ENCODE results near the gene S1PR3. TPM values are rescaled to one million over a fixed set of nuclear protein-coding genes. Genes with fewer than 3 reads are reported as not detected.

The S1PR3 gene
- total RNA-seq, 2 experiments from 2014 or later, result 0.47 TPM; not detected in 1

DNA sequence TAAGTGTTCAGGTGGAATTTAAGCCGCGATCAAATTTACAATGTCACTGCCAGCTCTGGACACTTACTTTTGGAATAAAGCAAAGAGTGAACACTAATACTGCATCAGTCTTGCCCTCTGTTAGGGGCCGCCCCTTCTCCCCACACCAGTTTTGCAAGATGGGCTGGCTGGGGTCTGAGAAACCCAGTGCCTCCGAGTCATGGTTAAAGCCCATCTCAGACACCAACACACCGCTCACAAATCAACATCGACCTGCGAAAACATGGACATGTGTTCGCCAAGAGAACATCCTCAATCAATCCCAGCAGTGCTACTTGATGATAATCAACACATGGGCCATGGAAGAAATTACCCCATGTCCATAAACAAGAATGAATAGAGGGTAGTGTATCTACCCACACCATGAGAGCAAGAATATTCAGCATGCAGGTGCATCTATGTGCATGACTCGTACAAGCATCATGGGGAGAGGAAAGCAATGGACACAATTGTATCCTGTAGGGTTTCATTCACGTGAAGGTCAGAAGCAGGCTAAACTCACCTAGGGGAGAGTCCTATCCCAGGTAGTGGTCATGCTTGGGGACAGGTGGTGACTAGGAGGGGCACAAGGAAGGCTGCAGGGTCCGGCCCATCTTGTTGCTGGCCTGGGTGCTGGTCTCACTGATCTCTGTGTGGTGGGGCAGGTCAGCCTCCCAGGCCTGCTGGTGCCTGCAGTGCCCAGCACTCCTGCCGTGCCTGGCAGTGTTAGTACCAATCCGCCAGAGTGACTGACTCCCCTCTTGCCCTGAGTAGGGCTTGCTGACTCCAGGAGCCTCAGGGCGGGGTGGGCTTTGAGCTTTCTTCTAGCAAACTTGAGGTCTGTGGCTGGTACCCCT is 5.0 kb downstream of the S1PR3 start:
- Histone ChIP-seq H3K36me3 (ENCODE audit: insufficient read depth, low read length) (no peaks in the 10 kb centered on the region), H3K9me3 (ENCODE audit: low read length) (no peaks in the 10 kb centered on the region), H3K27ac (ENCODE audit: low read depth, low read length, poor library complexity, severe bottlenecking) (no peak overlapping the region), H2AFZ (ENCODE audit: low read length) (no peak overlapping the region), H3K4me3 (ENCODE audit: low read depth, low read length, poor library complexity, severe bottlenecking) (no peak overlapping the region), H3K4me1 (ENCODE audit: insufficient read depth, low read length, poor library complexity, severe bottlenecking) (no peaks in the 10 kb centered on the region), H3K4me2 (ENCODE audit: low read length) (no peak overlapping the region), H3K9me2 (ENCODE audit: insufficient read depth, low read length) (no peaks in the 10 kb centered on the region), H4K20me1 (ENCODE audit: insufficient read depth, low read length) (no peaks in the 10 kb centered on the region), H3K79me2 (ENCODE audit: insufficient read depth, low read depth, low read length) (no peaks in the 10 kb centered on the region)
- BruUV-seq (replicated peaks), result no TSS peak
- DNase-seq (ENCODE audit: low spot score), result no peak
- ChIA-PET POLR2A (no interaction called here), CTCF (ENCODE audit: unreplicated experiment) (no interaction called here)
- no peak for TF ChIP-seq EZH2phosphoT487 (IDR thresholded peaks at IDR 0.05; ENCODE audit: borderline replicate concordance, low read depth, low read length)
- TF ChIP-seq, protein P1, sequence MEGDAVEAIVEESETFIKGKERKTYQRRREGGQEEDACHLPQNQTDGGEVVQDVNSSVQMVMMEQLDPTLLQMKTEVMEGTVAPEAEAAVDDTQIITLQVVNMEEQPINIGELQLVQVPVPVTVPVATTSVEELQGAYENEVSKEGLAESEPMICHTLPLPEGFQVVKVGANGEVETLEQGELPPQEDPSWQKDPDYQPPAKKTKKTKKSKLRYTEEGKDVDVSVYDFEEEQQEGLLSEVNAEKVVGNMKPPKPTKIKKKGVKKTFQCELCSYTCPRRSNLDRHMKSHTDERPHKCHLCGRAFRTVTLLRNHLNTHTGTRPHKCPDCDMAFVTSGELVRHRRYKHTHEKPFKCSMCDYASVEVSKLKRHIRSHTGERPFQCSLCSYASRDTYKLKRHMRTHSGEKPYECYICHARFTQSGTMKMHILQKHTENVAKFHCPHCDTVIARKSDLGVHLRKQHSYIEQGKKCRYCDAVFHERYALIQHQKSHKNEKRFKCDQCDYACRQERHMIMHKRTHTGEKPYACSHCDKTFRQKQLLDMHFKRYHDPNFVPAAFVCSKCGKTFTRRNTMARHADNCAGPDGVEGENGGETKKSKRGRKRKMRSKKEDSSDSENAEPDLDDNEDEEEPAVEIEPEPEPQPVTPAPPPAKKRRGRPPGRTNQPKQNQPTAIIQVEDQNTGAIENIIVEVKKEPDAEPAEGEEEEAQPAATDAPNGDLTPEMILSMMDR (conservative IDR thresholded peaks at IDR 0.05; ENCODE audit: low read length), result no peak
- intact Hi-C loops (cut with micrococcal nuclease; ENCODE audit: unreplicated experiment), result no loop called here

GRCh38 chr9:88996921-88997235 is 5.6 kb downstream of the S1PR3 start:
- ChIA-PET CTCF (ENCODE audit: unreplicated experiment) (no interaction called here), POLR2A (no interaction called here)
- H3K4me2 ChIP-seq (ENCODE audit: low read length), result no peak overlapping the region
- DNase-seq (ENCODE audit: low spot score), result no peak
- no peaks in the 10 kb centered on the region for H3K36me3 ChIP-seq (ENCODE audit: insufficient read depth, low read length)
- H3K27ac ChIP-seq (ENCODE audit: low read depth, low read length, poor library complexity, severe bottlenecking), result no peak overlapping the region
- no peaks in the 10 kb centered on the region for H4K20me1 ChIP-seq (ENCODE audit: insufficient read depth, low read length)
- BruUV-seq (replicated peaks), result no TSS peak
- no peak overlapping the region for H3K4me3 ChIP-seq (ENCODE audit: low read depth, low read length, poor library complexity, severe bottlenecking)
- H3K79me2 ChIP-seq (ENCODE audit: insufficient read depth, low read depth, low read length), result no peaks in the 10 kb centered on the region
- H3K4me1 ChIP-seq (ENCODE audit: insufficient read depth, low read length, poor library complexity, severe bottlenecking), result no peaks in the 10 kb centered on the region
- no peak overlapping the region for H2AFZ ChIP-seq (ENCODE audit: low read length)
- no peaks in the 10 kb centered on the region for H3K9me3 ChIP-seq (ENCODE audit: low read length)
- TF ChIP-seq, protein P1 (conservative IDR thresholded peaks at IDR 0.05; ENCODE audit: low read length), result no peak
- no peak for TF ChIP-seq EZH2phosphoT487 (IDR thresholded peaks at IDR 0.05; ENCODE audit: borderline replicate concordance, low read depth, low read length)
- H3K9me2 ChIP-seq (ENCODE audit: insufficient read depth, low read length), result no peaks in the 10 kb centered on the region
- intact Hi-C loops (cut with micrococcal nuclease; ENCODE audit: unreplicated experiment), result no loop called here

DNA sequence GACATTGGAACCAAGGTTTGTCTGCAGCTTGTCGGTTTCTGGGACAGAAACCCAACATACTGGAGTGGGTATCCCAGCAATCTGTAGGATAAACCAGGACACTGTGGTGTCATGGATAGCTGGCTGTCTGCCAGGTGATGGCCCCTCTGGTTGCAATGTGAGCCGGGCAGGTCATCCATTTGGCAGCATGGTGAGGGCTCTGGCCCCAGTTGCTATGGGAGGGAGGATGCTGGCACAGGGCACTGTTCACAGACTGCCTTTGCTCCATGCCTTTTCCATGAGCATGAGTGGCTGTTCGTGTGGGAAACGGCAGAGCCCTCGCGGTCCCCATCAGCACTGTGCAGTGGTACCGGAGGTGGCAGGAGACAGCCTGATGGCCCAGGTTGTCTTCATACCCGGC is 6.4 kb downstream of the S1PR3 start:
- no peaks in the 10 kb centered on the region for H3K9me3 ChIP-seq (ENCODE audit: low read length)
- H3K36me3 ChIP-seq (ENCODE audit: insufficient read depth, low read length), result no peaks in the 10 kb centered on the region
- H3K9me2 ChIP-seq (ENCODE audit: insufficient read depth, low read length), result no peaks in the 10 kb centered on the region
- no peak overlapping the region for H3K4me2 ChIP-seq (ENCODE audit: low read length)
- no peak for DNase-seq (ENCODE audit: low spot score)
- ChIA-PET CTCF (ENCODE audit: unreplicated experiment) (no interaction called here), POLR2A (no interaction called here)
- H4K20me1 ChIP-seq (ENCODE audit: insufficient read depth, low read length), result no peaks in the 10 kb centered on the region
- intact Hi-C loops (cut with micrococcal nuclease; ENCODE audit: unreplicated experiment), result no loop called here
- H3K27ac ChIP-seq (ENCODE audit: low read depth, low read length, poor library complexity, severe bottlenecking), result no peak overlapping the region
- no peak overlapping the region for H3K4me3 ChIP-seq (ENCODE audit: low read depth, low read length, poor library complexity, severe bottlenecking)
- BruUV-seq (replicated peaks), result no TSS peak
- TF ChIP-seq EZH2phosphoT487 (IDR thresholded peaks at IDR 0.05; ENCODE audit: borderline replicate concordance, low read depth, low read length), result no peak
- TF ChIP-seq, protein P1 (conservative IDR thresholded peaks at IDR 0.05; ENCODE audit: low read length), result no peak
- no peaks in the 10 kb centered on the region for H3K4me1 ChIP-seq (ENCODE audit: insufficient read depth, low read length, poor library complexity, severe bottlenecking)
- H2AFZ ChIP-seq (ENCODE audit: low read length), result no peak overlapping the region
- H3K79me2 ChIP-seq (ENCODE audit: insufficient read depth, low read depth, low read length), result no peaks in the 10 kb centered on the region

Measured in OCI-LY7 (cell line).